HUES6 (cell line): ENCODE measurements around the gene FOXP1.

Source experiments
- H3K27ac ChIP-seq: 2 replicates; pipeline ENCODE4 v1.7.0; 2013; ENCODE audit warnings: low read depth, mild to moderate bottlenecking, low read length, inconsistent platforms
- H3K27me3 ChIP-seq: 2 replicates; pipeline ENCODE4 v1.6.1; 2013; ENCODE audit warnings: low read length; ENCODE audit not compliant: control insufficient read depth, insufficient read depth
- H3K36me3 ChIP-seq: 2 replicates; pipeline ENCODE4 v1.6.1; 2013; ENCODE audit warnings: low read length; ENCODE audit not compliant: control insufficient read depth, insufficient read depth
- H3K4me1 ChIP-seq: 2 replicates; pipeline ENCODE4 v1.6.1; 2013; ENCODE audit warnings: low read length; ENCODE audit not compliant: control insufficient read depth, insufficient read depth
- H3K4me3 ChIP-seq: 2 replicates; pipeline ENCODE4 v1.5.1; 2013; ENCODE audit warnings: low read depth, low read length
- H3K9ac ChIP-seq: one replicate; pipeline ENCODE4 v1.6.1; 2013; ENCODE audit warnings: mild to moderate bottlenecking, low read length
- H3K9me3 ChIP-seq: 2 replicates; pipeline ENCODE4 v1.6.1; 2013; ENCODE audit warnings: low read depth, low read length; ENCODE audit not compliant: control insufficient read depth, insufficient read depth

FOXP1 gene

DNA sequence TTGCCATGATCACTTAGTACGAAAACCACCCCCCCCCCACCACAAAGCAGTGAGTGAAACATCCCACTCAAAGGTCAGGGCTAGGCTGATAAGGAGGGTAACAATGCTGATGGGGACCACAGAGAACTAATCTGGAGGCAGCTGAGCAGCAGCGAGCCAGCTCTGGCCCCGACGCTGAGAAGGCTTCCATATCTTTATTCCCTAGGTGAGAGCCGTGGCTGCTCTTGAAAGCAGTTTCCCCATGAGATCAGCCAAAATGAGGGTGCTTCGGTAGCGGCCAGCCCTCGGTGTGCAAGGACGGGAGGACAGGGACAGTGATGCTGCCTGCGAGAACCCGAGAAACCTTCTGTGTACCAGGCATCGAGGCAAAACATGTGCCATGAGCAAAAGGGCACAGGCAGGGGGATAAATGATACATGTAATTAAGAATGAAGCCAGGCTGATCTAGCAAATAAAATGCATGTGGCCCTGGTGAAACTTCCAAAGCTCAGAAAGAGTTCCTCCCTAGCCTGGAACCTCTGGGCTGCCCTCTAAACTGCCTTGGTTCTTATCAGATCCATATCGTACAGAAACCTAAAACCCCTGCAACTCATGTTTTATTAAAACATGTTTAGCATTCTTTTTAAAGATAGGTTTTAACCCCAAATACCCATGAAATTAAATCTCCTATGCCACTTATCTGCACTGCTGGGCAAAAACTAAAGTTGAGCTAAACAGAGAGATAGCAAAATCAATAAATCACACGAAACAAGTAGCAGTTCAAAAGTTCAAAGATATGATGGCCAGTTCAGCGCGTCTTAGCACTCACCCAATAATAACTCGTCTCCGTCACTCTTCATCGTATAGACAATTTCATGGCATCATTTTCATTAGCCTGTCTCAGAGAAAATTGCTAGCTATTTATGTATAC is 337.3 kb downstream of the FOXP1 start:
- no peak overlapping the region for H3K9ac ChIP-seq
- no peak overlapping the region for H3K27ac ChIP-seq
- H3K36me3 ChIP-seq, result no peaks in the 10 kb centered on the region
- no peaks in the 10 kb centered on the region for H3K27me3 ChIP-seq
- H3K4me3 ChIP-seq, result no peak overlapping the region
- H3K4me1 ChIP-seq, result peaks cover 66% of the 10 kb centered on the region
- no peaks in the 10 kb centered on the region for H3K9me3 ChIP-seq

GRCh38 chr3:71244826-71245488 is 338.6 kb downstream of the FOXP1 start:
- H3K9ac ChIP-seq, result no peak overlapping the region
- H3K27ac ChIP-seq, result no peak overlapping the region; the same call in 1 of the 2 replicates
- peaks cover 66% of the 10 kb centered on the region for H3K4me1 ChIP-seq
- no peaks in the 10 kb centered on the region for H3K36me3 ChIP-seq
- H3K9me3 ChIP-seq, result no peaks in the 10 kb centered on the region
- H3K27me3 ChIP-seq, result no peaks in the 10 kb centered on the region
- H3K4me3 ChIP-seq, result peak overlapping the region; percentile 13; the same call in 1 of the 2 replicates

DNA sequence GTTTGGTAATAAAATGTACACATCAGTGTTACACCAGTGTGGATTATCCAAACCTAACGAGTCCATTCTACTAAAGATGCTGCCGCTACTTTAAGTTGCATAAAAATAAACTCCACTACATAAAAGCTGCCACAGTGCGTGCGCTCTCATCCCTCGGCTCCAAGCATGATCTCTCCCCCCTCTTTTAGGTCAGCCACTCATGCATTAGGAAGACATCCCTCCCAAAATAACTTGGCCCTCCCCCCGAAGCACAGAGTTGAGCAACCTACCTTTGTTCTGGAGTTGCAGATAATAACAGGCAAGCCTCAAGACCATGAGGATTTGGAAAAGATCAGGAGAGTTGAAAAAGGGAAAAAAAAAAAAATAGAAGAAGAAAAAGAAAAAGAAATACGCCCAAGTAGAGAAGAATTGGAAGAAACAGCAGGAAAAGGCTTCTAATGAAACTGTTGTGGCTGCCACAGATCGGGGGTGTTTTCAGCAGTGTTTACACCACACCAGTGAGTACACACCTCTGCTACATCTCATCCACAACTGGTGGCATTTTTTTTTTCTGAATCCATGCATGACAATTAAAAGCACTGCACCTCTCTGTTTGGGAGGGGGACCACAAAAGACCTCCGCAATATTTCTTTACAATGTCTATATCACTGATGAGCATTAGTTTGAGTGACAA is 339.2 kb downstream of the FOXP1 start:
- Histone ChIP-seq H3K27me3 (no peaks in the 10 kb centered on the region), H3K4me1 (peaks cover 66% of the 10 kb centered on the region), H3K9ac (no peak overlapping the region), H3K4me3 (peak overlapping the region; percentile 13; the same call in 1 of the 2 replicates), H3K27ac (no peak overlapping the region; the same call in 1 of the 2 replicates), H3K36me3 (no peaks in the 10 kb centered on the region), H3K9me3 (no peaks in the 10 kb centered on the region)

DNA sequence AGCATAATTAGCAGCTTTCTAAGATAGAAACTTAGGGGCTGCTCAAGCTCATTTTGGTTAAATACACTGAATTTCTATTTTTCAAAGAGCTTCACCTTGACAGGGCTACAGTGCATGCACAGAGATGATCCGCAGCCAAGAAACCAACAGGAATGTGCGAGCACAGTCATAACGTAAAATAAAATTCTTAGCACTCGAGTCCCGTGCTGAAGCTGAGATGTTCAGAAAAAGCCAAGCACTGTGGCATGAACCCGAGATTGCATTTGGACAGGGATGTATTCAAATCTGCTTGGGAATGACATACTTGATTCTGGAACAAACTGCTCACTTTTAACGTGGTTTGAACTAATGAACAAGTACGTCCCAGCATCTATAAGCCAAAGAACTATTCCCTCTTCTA is 340.3 kb downstream of the FOXP1 start:
- H3K36me3 ChIP-seq, result no peaks in the 10 kb centered on the region
- H3K4me1 ChIP-seq, result peaks cover 68% of the 10 kb centered on the region
- no peak overlapping the region for H3K27ac ChIP-seq
- H3K4me3 ChIP-seq, result no peak overlapping the region
- H3K27me3 ChIP-seq, result no peaks in the 10 kb centered on the region
- H3K9me3 ChIP-seq, result no peaks in the 10 kb centered on the region
- H3K9ac ChIP-seq, result no peak overlapping the region

DNA sequence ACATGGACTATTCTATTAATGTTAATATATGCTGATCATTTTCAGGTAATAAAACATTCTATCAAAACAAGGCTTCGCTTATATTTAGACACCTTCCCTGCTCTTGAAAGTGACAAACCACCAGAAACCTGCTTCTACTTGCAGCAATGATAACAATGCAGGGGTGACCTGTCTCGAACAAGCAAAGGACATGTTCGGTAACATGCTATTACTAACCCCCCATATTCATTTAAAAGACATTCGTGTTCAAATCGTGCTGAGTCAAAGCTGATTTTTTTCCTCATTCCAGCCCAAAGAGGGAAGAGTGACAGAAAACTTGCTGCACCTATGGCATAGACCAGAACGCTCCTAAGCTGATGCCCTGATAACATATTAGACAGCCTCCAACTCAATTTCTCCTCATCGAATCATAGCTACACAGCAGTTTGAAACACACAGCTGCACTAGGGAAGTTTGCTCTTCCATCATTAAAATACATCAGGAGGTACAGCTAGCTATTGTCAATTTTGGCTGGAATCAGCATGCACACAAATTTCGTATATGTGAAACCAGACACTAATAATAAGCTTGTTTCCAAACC is 341.5 kb downstream of the FOXP1 start:
- Histone ChIP-seq H3K4me3 (no peak overlapping the region), H3K36me3 (no peaks in the 10 kb centered on the region), H3K27me3 (no peaks in the 10 kb centered on the region), H3K4me1 (peaks cover 57% of the 10 kb centered on the region), H3K27ac (no peak overlapping the region), H3K9me3 (no peaks in the 10 kb centered on the region), H3K9ac (no peak overlapping the region)

DNA sequence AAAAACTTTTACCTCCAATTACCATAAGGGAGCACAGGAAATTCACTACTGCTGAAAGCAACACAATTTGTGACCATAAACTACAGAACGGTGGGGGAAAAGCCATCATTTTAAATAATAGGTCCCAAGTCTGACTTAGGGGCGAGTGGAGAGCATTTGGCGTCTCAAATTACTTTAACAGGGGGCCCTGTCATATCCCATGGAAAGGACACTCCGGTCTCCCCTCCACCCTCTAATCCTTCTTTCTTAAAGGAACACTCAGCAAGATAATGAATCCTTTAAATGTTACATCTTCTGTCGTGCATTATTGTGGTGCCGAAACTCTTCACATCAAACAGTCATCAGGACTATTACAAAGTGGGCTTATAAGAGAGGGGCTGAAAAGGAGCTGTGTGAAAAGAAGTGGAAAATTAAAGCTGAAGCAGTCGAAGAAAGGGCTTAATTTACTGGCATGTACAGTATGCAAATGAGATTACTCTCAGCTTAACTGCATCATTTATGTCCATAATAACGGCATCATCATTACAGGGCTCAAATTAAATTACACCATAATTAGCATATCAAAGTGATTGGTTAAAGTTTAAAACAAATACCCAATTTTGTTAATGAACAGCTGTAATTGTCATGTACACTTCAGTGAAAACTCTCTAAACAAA is 342.2 kb downstream of the FOXP1 start:
- Histone ChIP-seq H3K27me3 (no peaks in the 10 kb centered on the region), H3K9ac (no peak overlapping the region), H3K9me3 (no peaks in the 10 kb centered on the region), H3K36me3 (no peaks in the 10 kb centered on the region), H3K4me1 (peaks cover 52% of the 10 kb centered on the region), H3K27ac (no peak overlapping the region), H3K4me3 (no peak overlapping the region)

DNA sequence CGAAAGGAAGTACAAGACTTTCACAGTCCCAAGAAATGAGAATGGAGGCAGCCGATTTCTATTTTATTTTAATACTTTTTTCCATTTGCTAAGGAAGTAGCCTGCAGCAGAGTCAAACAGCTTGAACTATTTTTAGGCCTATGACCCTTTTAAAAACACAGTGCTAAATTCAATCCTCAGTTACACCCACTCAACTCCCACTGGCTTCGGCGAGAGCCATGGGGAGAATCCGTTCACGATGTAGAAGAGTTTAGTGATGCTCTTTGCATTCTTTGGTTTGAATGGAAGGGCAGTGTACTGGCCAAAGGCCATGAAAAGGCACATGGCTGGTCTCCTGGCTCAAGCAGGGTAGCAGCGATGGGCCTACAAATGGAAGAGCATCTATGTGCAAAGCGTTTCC is 343.5 kb downstream of the FOXP1 start:
- H3K36me3 ChIP-seq, result no peaks in the 10 kb centered on the region
- H3K9ac ChIP-seq, result no peak overlapping the region
- H3K4me1 ChIP-seq, result peaks cover 40% of the 10 kb centered on the region
- H3K9me3 ChIP-seq, result no peaks in the 10 kb centered on the region
- no peaks in the 10 kb centered on the region for H3K27me3 ChIP-seq
- no peak overlapping the region for H3K27ac ChIP-seq
- no peak overlapping the region for H3K4me3 ChIP-seq

DNA sequence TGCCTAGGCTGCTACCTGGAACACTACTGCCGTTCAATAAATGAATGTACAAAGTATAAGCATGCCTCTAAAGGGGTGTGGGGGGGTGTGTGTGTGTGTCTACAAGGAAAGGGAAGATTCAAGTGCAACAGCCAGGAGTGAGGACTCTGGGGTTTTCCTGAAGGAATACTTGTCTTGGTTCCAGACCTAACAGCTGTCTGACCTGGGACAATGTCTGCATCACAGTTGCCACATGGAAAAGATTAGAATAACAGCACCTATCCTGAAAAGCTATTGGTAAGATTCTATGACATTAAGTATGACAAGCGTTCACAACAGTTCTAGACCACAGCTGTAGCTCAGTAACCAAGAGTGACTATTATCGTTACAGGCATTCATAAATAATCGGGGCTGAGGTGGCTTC is 345.2 kb downstream of the FOXP1 start:
- H3K9me3 ChIP-seq, result no peaks in the 10 kb centered on the region
- H3K9ac ChIP-seq, result no peak overlapping the region
- peaks cover 23% of the 10 kb centered on the region for H3K4me1 ChIP-seq
- no peaks in the 10 kb centered on the region for H3K27me3 ChIP-seq
- H3K36me3 ChIP-seq, result no peaks in the 10 kb centered on the region
- H3K27ac ChIP-seq, result no peak overlapping the region
- H3K4me3 ChIP-seq, result no peak overlapping the region

- no peaks in the 10 kb centered on the region for H3K27me3 ChIP-seq
- H3K9me3 ChIP-seq, result no peaks in the 10 kb centered on the region
- no peak overlapping the region for H3K27ac ChIP-seq
These were observed 345.9 kb downstream of the FOXP1 start for GRCh38 chr3:71237672-71238071.

DNA sequence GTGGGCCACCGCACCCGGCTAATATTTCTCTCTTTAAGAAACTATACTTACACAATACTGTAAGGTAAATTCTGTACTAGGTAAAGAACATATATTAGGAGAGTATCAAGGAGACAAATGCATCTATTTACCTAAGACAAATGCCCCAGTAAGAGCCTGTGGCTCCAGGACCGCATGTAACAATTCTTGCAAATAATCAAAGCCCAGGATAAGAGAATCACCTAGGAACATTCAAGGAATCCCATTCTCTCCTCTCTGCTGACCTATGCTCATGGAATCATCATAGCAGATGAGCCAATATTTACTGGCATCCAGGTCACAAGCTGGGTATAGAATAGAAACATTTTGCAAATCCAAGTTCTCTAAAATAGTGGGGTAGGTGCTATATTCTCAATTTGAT is 347.7 kb downstream of the FOXP1 start:
- Histone ChIP-seq H3K36me3 (no peaks in the 10 kb centered on the region), H3K9me3 (no peaks in the 10 kb centered on the region), H3K27ac (no peak overlapping the region), H3K9ac (no peak overlapping the region), H3K4me1 (peaks cover 3% of the 10 kb centered on the region; the same call in 1 of the 2 replicates), H3K4me3 (no peak overlapping the region), H3K27me3 (no peaks in the 10 kb centered on the region)

More at GRCh38 chr3:71237672-71238071, 345.9 kb downstream of the FOXP1 start:
- Histone ChIP-seq H3K36me3 (no peaks in the 10 kb centered on the region), H3K4me1 (peaks cover 17% of the 10 kb centered on the region), H3K9ac (no peak overlapping the region), H3K4me3 (no peak overlapping the region)
